ENCODE measurements around the gene L1TD1.
"Not testable (repeated sequence)": the region's sequence is repeated elsewhere in the genome, so short reads cannot be mapped to it uniquely, and the experiment has no call there.

Gene L1TD1

GRCh38 chr1:62194651-62195544, at the start of gene L1TD1:
L1TD1 (plus strand) TSS chr1:62194849; CDS start chr1:62206629, 11,780 bp downstream.
- H3K9ac ChIP-seq (ENCODE audit: low read depth, low read length) = peak within 1 kb of the TSS; percentile 98

GRCh38 chr1:62159940-62160348, 34.7 kb upstream of the L1TD1 start:
- peaks cover 2% of the 10 kb centered on the region; the same call in 1 of the 2 replicates for H3K36me3 ChIP-seq (ENCODE audit: control insufficient read depth, insufficient read depth, low read length)
- H3K9me3 ChIP-seq (ENCODE audit: control insufficient read depth, insufficient read depth, low read length) = no peaks in the 10 kb centered on the region
- no peaks in the 10 kb centered on the region for H3K27me3 ChIP-seq (ENCODE audit: control insufficient read depth, insufficient read depth, low read length)
- no peak overlapping the region for H3K9ac ChIP-seq (ENCODE audit: low read depth, low read length)
- no peak overlapping the region for H3K27ac ChIP-seq (ENCODE audit: low read depth, low read length)
- H3K4me3 ChIP-seq (ENCODE audit: low read depth, low read length) = no peak overlapping the region
- H3K4me1 ChIP-seq (ENCODE audit: control insufficient read depth, insufficient read depth, low read length) = no peaks in the 10 kb centered on the region

More at GRCh38 chr1:62194651-62195544, at the start of gene L1TD1:
- Histone ChIP-seq H3K27me3 (ENCODE audit: control insufficient read depth, insufficient read depth, low read length) (no peaks in the 10 kb centered on the region), H3K9me3 (ENCODE audit: control insufficient read depth, insufficient read depth, low read length) (no peaks in the 10 kb centered on the region), H3K27ac (ENCODE audit: low read depth, low read length) (peak within 1 kb of the TSS; percentile 92), H3K36me3 (ENCODE audit: control insufficient read depth, insufficient read depth, low read length) (peaks cover 32% of the 10 kb centered on the region), H3K4me3 (ENCODE audit: low read depth, low read length) (peak within 1 kb of the TSS; percentile 83), H3K4me1 (ENCODE audit: control insufficient read depth, insufficient read depth, low read length) (peaks cover 20% of the 10 kb centered on the region)

GRCh38 chr1:62161711-62162110, 32.9 kb upstream of the L1TD1 start:
- Histone ChIP-seq H3K36me3 (ENCODE audit: control insufficient read depth, insufficient read depth, low read length) (peaks cover 2% of the 10 kb centered on the region; the same call in 1 of the 2 replicates), H3K27me3 (ENCODE audit: control insufficient read depth, insufficient read depth, low read length) (no peaks in the 10 kb centered on the region), H3K9me3 (ENCODE audit: control insufficient read depth, insufficient read depth, low read length) (no peaks in the 10 kb centered on the region), H3K9ac (ENCODE audit: low read depth, low read length) (no peak overlapping the region), H3K4me1 (ENCODE audit: control insufficient read depth, insufficient read depth, low read length) (no peaks in the 10 kb centered on the region), H3K4me3 (ENCODE audit: low read depth, low read length) (no peak overlapping the region), H3K27ac (ENCODE audit: low read depth, low read length) (no peak overlapping the region)

DNA sequence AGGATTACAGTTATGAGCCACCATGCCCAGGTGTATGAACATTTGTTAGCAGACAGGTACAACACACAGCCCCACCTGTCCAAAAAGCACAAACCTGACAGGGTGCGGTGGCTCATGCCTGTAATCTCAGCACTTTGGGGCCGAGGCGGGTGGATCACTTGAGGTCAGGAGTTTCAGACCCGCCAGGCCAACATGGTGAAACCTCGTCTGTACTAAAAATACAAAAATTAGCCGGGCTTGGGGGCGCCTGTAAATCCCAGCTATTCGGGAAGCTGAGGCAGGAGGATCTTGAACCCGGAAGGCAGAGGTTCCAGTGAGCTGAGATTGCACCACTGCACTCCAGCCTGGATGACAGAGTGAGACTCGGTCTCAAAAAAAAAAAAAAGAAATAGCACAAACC, 24.3 kb upstream of the L1TD1 start:
- H3K4me1 ChIP-seq (ENCODE audit: control insufficient read depth, insufficient read depth, low read length); H3K4me3 ChIP-seq (ENCODE audit: low read depth, low read length); H3K27me3 ChIP-seq (ENCODE audit: control insufficient read depth, insufficient read depth, low read length); H3K36me3 ChIP-seq (ENCODE audit: control insufficient read depth, insufficient read depth, low read length); H3K9me3 ChIP-seq (ENCODE audit: control insufficient read depth, insufficient read depth, low read length); H3K27ac ChIP-seq (ENCODE audit: low read depth, low read length); H3K9ac ChIP-seq (ENCODE audit: low read depth, low read length): not testable (repeated sequence)

DNA sequence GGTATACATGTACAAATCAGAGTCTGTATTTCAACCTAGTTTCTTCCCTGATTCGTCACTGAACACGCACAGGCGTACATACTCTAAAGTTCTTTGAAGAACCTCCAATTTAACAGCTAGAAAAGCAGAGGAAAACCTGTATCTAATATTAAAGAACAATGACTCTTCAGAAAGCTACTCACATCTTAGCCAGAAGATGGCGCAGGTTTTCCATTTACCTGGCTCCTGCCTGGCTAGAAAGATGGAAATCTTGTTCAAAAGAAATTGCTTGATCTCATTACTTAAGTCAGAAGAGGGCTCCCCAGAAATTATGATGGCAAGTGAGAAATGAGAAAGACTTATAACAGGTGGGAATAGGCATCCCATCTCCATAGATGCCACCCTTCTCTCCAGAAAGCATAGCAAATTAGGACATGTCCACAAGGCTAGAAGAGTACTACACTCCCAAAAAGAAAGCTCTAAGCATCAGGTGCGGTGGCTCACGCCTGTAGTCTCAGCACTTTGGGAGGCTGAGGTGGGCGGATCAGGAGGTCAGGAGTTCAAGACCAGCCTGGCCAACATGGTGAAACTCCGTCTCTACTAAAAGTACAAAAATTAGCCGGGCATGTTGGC, 19.0 kb upstream of the L1TD1 start:
- no peak overlapping the region for H3K4me3 ChIP-seq (ENCODE audit: low read depth, low read length)
- no peaks in the 10 kb centered on the region for H3K27me3 ChIP-seq (ENCODE audit: control insufficient read depth, insufficient read depth, low read length)
- no peak overlapping the region for H3K9ac ChIP-seq (ENCODE audit: low read depth, low read length)

DNA sequence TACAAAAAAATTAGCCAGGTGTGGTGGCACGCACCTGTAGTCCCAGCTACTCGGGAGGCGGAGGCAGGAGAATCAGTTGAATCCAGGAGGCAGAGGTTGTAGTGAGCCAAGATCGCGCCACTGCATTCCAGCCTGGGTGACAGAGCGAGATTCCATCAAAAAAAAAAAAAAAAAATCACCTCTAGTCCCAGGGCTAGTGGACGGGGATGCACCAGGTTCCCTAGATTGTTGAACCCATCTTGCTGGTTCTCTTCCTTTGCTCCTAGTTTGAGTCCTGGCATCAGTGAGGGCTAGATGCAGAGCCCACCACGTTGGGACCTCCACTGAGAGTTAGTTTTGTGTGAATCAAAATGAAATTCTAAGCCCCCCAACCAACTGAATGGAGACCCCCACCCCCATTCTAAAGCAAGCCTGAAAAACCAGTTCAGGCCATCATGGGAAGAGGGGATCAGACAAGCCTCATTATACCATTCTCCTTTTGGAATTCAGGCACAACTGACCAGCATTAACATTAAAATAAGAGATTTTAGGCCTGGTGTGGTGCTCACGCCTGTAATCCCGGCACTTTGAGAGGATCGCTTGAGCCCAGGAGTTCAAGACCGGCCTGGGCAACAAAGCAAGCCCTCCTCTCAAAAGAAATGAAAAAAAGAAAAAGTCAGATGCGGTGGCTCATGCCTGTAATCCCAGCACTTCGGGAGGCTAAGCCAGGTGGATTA, 17.9 kb upstream of the L1TD1 start:
- H3K27me3 ChIP-seq (ENCODE audit: control insufficient read depth, insufficient read depth, low read length) = no peaks in the 10 kb centered on the region
- peaks cover 41% of the 10 kb centered on the region for H3K4me1 ChIP-seq (ENCODE audit: control insufficient read depth, insufficient read depth, low read length)
- H3K9ac ChIP-seq (ENCODE audit: low read depth, low read length) = no peak overlapping the region
- no peak overlapping the region for H3K4me3 ChIP-seq (ENCODE audit: low read depth, low read length)
- H3K36me3 ChIP-seq (ENCODE audit: control insufficient read depth, insufficient read depth, low read length) = no peaks in the 10 kb centered on the region
- H3K9me3 ChIP-seq (ENCODE audit: control insufficient read depth, insufficient read depth, low read length) = no peaks in the 10 kb centered on the region
- H3K27ac ChIP-seq (ENCODE audit: low read depth, low read length) = peak overlapping the region; percentile 69

More for the DNA sequence above, 19.0 kb upstream of the L1TD1 start:
- peaks cover 31% of the 10 kb centered on the region for H3K4me1 ChIP-seq (ENCODE audit: control insufficient read depth, insufficient read depth, low read length)
- no peak overlapping the region for H3K27ac ChIP-seq (ENCODE audit: low read depth, low read length)
- no peaks in the 10 kb centered on the region for H3K36me3 ChIP-seq (ENCODE audit: control insufficient read depth, insufficient read depth, low read length)
- H3K9me3 ChIP-seq (ENCODE audit: control insufficient read depth, insufficient read depth, low read length) = no peaks in the 10 kb centered on the region

- H3K9me3 ChIP-seq (ENCODE audit: control insufficient read depth, insufficient read depth, low read length) = no peaks in the 10 kb centered on the region
- no peak overlapping the region for H3K4me3 ChIP-seq (ENCODE audit: low read depth, low read length)
- H3K27me3 ChIP-seq (ENCODE audit: control insufficient read depth, insufficient read depth, low read length) = no peaks in the 10 kb centered on the region
- H3K4me1 ChIP-seq (ENCODE audit: control insufficient read depth, insufficient read depth, low read length) = peaks cover 50% of the 10 kb centered on the region
- no peak overlapping the region for H3K9ac ChIP-seq (ENCODE audit: low read depth, low read length)
- H3K36me3 ChIP-seq (ENCODE audit: control insufficient read depth, insufficient read depth, low read length) = no peaks in the 10 kb centered on the region
- peak overlapping the region; percentile 69 for H3K27ac ChIP-seq (ENCODE audit: low read depth, low read length)
These were observed 17.0 kb upstream of the L1TD1 start for GRCh38 chr1:62177621-62178020.

DNA sequence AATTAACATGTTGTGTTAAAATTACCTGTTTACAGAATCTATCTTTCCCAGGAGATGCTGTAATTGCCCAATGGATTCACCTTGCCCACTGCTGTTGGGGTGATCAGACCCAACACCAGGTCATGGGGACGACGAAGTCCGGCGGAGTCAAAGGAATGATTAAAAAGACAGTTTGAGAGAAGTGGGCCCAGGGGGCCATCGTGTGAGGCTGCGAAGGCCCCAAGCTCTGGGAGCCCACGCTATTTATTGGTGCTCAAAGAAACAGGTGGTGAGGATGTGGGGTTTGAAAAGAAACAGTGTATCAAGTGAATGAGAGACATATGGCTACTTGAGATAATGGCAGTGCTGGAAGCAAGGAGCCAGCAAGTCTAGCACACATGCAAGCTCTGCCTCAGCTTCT, 16.3 kb upstream of the L1TD1 start:
- no peak overlapping the region for H3K4me3 ChIP-seq (ENCODE audit: low read depth, low read length)
- no peak overlapping the region for H3K27ac ChIP-seq (ENCODE audit: low read depth, low read length)
- H3K36me3 ChIP-seq (ENCODE audit: control insufficient read depth, insufficient read depth, low read length) = no peaks in the 10 kb centered on the region
- H3K9ac ChIP-seq (ENCODE audit: low read depth, low read length) = no peak overlapping the region
- H3K9me3 ChIP-seq (ENCODE audit: control insufficient read depth, insufficient read depth, low read length) = no peaks in the 10 kb centered on the region
- no peaks in the 10 kb centered on the region for H3K27me3 ChIP-seq (ENCODE audit: control insufficient read depth, insufficient read depth, low read length)
- peaks cover 57% of the 10 kb centered on the region for H3K4me1 ChIP-seq (ENCODE audit: control insufficient read depth, insufficient read depth, low read length)

DNA sequence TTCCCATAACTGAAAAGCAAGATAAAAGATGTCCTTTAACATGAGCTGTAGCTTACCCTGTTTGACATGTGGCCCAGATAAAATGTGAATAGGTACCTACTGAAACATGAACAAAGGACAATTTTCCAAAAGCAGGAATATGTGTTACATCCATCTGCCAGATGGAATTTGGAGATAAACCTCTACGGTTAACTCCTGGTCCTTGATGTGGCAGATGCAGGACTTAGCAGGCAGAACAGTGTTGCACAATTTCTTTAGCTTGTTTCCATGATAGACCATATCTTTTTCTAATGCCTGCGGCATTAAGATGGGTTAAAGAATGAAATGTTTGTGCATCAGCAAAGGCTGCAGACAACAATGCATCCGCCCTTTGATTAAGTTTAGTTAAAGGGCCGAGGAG, 14.6 kb upstream of the L1TD1 start:
- H3K4me3 ChIP-seq (ENCODE audit: low read depth, low read length); H3K9me3 ChIP-seq (ENCODE audit: control insufficient read depth, insufficient read depth, low read length); H3K9ac ChIP-seq (ENCODE audit: low read depth, low read length); H3K27me3 ChIP-seq (ENCODE audit: control insufficient read depth, insufficient read depth, low read length); H3K36me3 ChIP-seq (ENCODE audit: control insufficient read depth, insufficient read depth, low read length): not testable (repeated sequence)
- peak overlapping the region; percentile 93 for H3K27ac ChIP-seq (ENCODE audit: low read depth, low read length)
- peaks cover 60% of the 10 kb centered on the region for H3K4me1 ChIP-seq (ENCODE audit: control insufficient read depth, insufficient read depth, low read length)

DNA sequence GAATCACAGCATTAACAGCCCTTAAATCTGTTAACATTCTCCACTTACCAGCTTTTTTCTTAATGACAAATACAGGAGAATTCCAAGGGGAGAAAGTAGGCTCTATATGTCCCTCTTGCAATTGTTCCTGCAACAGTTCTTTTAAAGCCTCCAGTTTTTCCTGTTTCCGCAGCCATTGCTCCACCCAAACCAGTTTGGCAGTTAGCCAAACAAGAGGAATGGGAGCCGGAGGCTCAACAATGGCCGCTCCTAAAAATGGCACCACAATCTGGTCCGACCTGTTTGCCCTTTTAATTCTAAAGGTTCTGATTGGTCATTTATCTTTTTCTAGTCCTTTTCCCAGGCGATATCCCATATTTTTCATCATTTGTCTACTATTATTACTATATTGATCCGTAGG, 14.0 kb upstream of the L1TD1 start:
- H3K27ac ChIP-seq (ENCODE audit: low read depth, low read length) = peak overlapping the region; percentile 93
- no peak overlapping the region; the same call in 1 of the 2 replicates for H3K9ac ChIP-seq (ENCODE audit: low read depth, low read length)

More for the DNA sequence above, 14.0 kb upstream of the L1TD1 start:
- H3K27me3 ChIP-seq (ENCODE audit: control insufficient read depth, insufficient read depth, low read length) = no peaks in the 10 kb centered on the region
- no peak overlapping the region for H3K4me3 ChIP-seq (ENCODE audit: low read depth, low read length)
- H3K4me1 ChIP-seq (ENCODE audit: control insufficient read depth, insufficient read depth, low read length) = peaks cover 60% of the 10 kb centered on the region
- no peaks in the 10 kb centered on the region for H3K9me3 ChIP-seq (ENCODE audit: control insufficient read depth, insufficient read depth, low read length)
- no peaks in the 10 kb centered on the region for H3K36me3 ChIP-seq (ENCODE audit: control insufficient read depth, insufficient read depth, low read length)
